Spinal cord (tissue), 10 donors: ENCODE measurements around the gene LIPH. TPM values are rescaled to one million over a fixed set of nuclear protein-coding genes. Genes with fewer than 3 reads are reported as not detected.

ENCODE experiments used
- DNase-seq, 6 donors: peaks; one replicate each; pipeline versions ENCODE4 v3.0.0 to v3.0.0-alpha.2; 2013 to 2015; ENCODE audit warnings: low spot score in 6 of 6, low read depth in 4 of 6
- H3K27ac ChIP-seq: one replicate; pipeline ENCODE4 v1.5.1; 2013; ENCODE audit warnings: low read depth, low read length, control low read depth
- H3K27me3 ChIP-seq: one replicate; pipeline ENCODE4 v1.6.1; 2013; ENCODE audit warnings: low read length; ENCODE audit not compliant: control insufficient read depth, insufficient read depth
- H3K36me3 ChIP-seq: one replicate; pipeline ENCODE4 v1.6.1; 2013; ENCODE audit warnings: low read length; ENCODE audit not compliant: control insufficient read depth, insufficient read depth
- H3K4me1 ChIP-seq: one replicate; pipeline ENCODE4 v1.6.1; 2013; ENCODE audit warnings: low read length; ENCODE audit not compliant: control insufficient read depth, insufficient read depth
- H3K4me3 ChIP-seq: one replicate; pipeline ENCODE4 v1.5.1; 2013; ENCODE audit warnings: low read depth, low read length, control low read depth
- H3K9me3 ChIP-seq: one replicate; pipeline ENCODE4 v1.6.1; 2013; ENCODE audit warnings: low read length; ENCODE audit not compliant: control insufficient read depth, insufficient read depth
- WGBS: methylation state at CpG from one replicate; pipeline ENCODE4 v1.1.5; 2013; ENCODE audit warnings: missing lambda C conversion rate; ENCODE audit not compliant: insufficient coverage; 5-methylcytosine and 5-hydroxymethylcytosine counted together
- polyA plus RNA-seq, 2 donors: library from polyadenylated mRNA; unstranded; fragments of 120-200 nt; gene quantifications; one replicate each; pipeline ENCODE4 v1.2.1, GENCODE V29; 2013; ENCODE audit not compliant: insufficient read length in 2 of 2
- total RNA-seq, 2 donors: library from RNA; depleted of rRNA in 1 of 2; stranded (reverse); fragments of 120-200 nt in 1 of 2; fragments of >200 nt in 1 of 2; gene quantifications; one replicate each; pipeline versions ENCODE4 v1.2.3 to v1.2.4, GENCODE V29; 2013 to 2014
- donor health status: healthy.

The LIPH gene
- total and polyA plus RNA-seq, 4 donors: 0.08 to 0.61 (median 0.22) TPM

- H3K27me3 ChIP-seq: no peaks in the 10 kb centered on the region
- H3K9me3 ChIP-seq: no peaks in the 10 kb centered on the region
- H3K4me3 ChIP-seq: no peak overlapping the region
- H3K27ac ChIP-seq: no peak overlapping the region
- peaks cover 7% of the 10 kb centered on the region for H3K4me1 ChIP-seq
- DNase-seq: no peak
- 82% methylated on average over 3 of the region's 3 CpGs for WGBS
- H3K36me3 ChIP-seq: no peaks in the 10 kb centered on the region
Observed at GRCh38 chr3:185502987-185503386, 49.4 kb downstream of the LIPH start.

- Histone ChIP-seq H3K36me3 (peaks cover 26% of the 10 kb centered on the region), H3K27me3 (no peaks in the 10 kb centered on the region), H3K4me3 (peak within 1 kb of the TSS; percentile 99), H3K27ac (peak within 1 kb of the TSS; percentile 89), H3K9me3 (no peaks in the 10 kb centered on the region), H3K4me1 (peaks cover 15% of the 10 kb centered on the region)
- WGBS: under 1% methylated on average over 82 of the region's 82 CpGs
- peak; percentile 68 to 97 (median 82) for DNase-seq
Observed at GRCh38 chr3:185498503-185499396, 53.6 kb downstream of the LIPH start, which contains the start of gene TMEM41A. Gene TMEM41A (minus strand): TSS chr3:185499035. CDS start chr3:185498961, 74 bp downstream.

- 94% methylated on average over 2 of the region's 4 CpGs for WGBS
- DNase-seq: no peak
- Histone ChIP-seq H3K4me1 (no peaks in the 10 kb centered on the region), H3K4me3 (no peak overlapping the region), H3K36me3 (peaks cover 29% of the 10 kb centered on the region), H3K27me3 (no peaks in the 10 kb centered on the region), H3K9me3 (no peaks in the 10 kb centered on the region), H3K27ac (no peak overlapping the region)
Observed at GRCh38 chr3:185490241-185490640, 62.1 kb downstream of the LIPH start.

GRCh38 chr3:185489462-185489861, 62.9 kb downstream of the LIPH start:
- H3K36me3 ChIP-seq: peaks cover 21% of the 10 kb centered on the region

GRCh38 chr3:185488465-185488864, 63.9 kb downstream of the LIPH start:
- Histone ChIP-seq H3K27me3 (no peaks in the 10 kb centered on the region), H3K9me3 (no peaks in the 10 kb centered on the region), H3K4me3 (no peak overlapping the region), H3K4me1 (no peaks in the 10 kb centered on the region), H3K27ac (no peak overlapping the region), H3K36me3 (peaks cover 14% of the 10 kb centered on the region)
- 94% methylated on average over 5 of the region's 5 CpGs for WGBS
- DNase-seq: no peak

More at GRCh38 chr3:185489462-185489861, 62.9 kb downstream of the LIPH start:
- H3K27ac ChIP-seq: no peak overlapping the region
- no peaks in the 10 kb centered on the region for H3K4me1 ChIP-seq
- WGBS: 80% methylated on average over 1 of the region's 3 CpGs
- no peak for DNase-seq
- no peaks in the 10 kb centered on the region for H3K27me3 ChIP-seq
- no peaks in the 10 kb centered on the region for H3K9me3 ChIP-seq
- H3K4me3 ChIP-seq: no peak overlapping the region

GRCh38 chr3:185486394-185486793, 66.0 kb downstream of the LIPH start:
- no peaks in the 10 kb centered on the region for H3K9me3 ChIP-seq
- no peaks in the 10 kb centered on the region for H3K4me1 ChIP-seq
- H3K4me3 ChIP-seq: no peak overlapping the region
- 96% methylated on average over 3 of the region's 5 CpGs for WGBS
- H3K36me3 ChIP-seq: peaks cover 15% of the 10 kb centered on the region
- no peak for DNase-seq
- no peaks in the 10 kb centered on the region for H3K27me3 ChIP-seq
- H3K27ac ChIP-seq: no peak overlapping the region

- H3K27ac ChIP-seq: no peak overlapping the region
- H3K4me3 ChIP-seq: no peak overlapping the region
- H3K27me3 ChIP-seq: no peaks in the 10 kb centered on the region
- H3K9me3 ChIP-seq: no peaks in the 10 kb centered on the region
- no peak for DNase-seq
- no CpG with 5 or more reads among the region's 3 CpGs for WGBS
- no peaks in the 10 kb centered on the region for H3K4me1 ChIP-seq
- peaks cover 16% of the 10 kb centered on the region for H3K36me3 ChIP-seq
Observed at GRCh38 chr3:185484296-185484695, 68.1 kb downstream of the LIPH start.

- H3K27me3 ChIP-seq: no peaks in the 10 kb centered on the region
- no peaks in the 10 kb centered on the region for H3K4me1 ChIP-seq
- H3K36me3 ChIP-seq: peaks cover 20% of the 10 kb centered on the region
- no peak overlapping the region for H3K27ac ChIP-seq
- no peak overlapping the region for H3K4me3 ChIP-seq
- H3K9me3 ChIP-seq: no peaks in the 10 kb centered on the region
- no peak for DNase-seq
- WGBS: no CpG with 5 or more reads among the region's 2 CpGs
Observed at GRCh38 chr3:185479373-185479945, 72.9 kb downstream of the LIPH start.

GRCh38 chr3:185477316-185477715, 75.1 kb downstream of the LIPH start:
- Histone ChIP-seq H3K4me3 (no peak overlapping the region), H3K4me1 (no peaks in the 10 kb centered on the region), H3K27me3 (no peaks in the 10 kb centered on the region), H3K27ac (no peak overlapping the region), H3K9me3 (no peaks in the 10 kb centered on the region), H3K36me3 (peaks cover 32% of the 10 kb centered on the region)
- peak in 1 of 6 donors; percentile 51 for DNase-seq
- WGBS: 67% methylated on average over 1 of the region's 3 CpGs
